NCI-H2227 treated with DMSO at 0.1 percent for 48 hours (cell line): ENCODE measurements around the gene CAPN9.
"Not testable (repeated sequence)": the region's sequence is repeated elsewhere in the genome, so short reads cannot be mapped to it uniquely, and the experiment has no call there.

Experiments used
- DNase-seq: peaks from one replicate; lab custom pipeline; 2025; lab: John Stamatoyannopoulos, UW

Gene CAPN9

DNA sequence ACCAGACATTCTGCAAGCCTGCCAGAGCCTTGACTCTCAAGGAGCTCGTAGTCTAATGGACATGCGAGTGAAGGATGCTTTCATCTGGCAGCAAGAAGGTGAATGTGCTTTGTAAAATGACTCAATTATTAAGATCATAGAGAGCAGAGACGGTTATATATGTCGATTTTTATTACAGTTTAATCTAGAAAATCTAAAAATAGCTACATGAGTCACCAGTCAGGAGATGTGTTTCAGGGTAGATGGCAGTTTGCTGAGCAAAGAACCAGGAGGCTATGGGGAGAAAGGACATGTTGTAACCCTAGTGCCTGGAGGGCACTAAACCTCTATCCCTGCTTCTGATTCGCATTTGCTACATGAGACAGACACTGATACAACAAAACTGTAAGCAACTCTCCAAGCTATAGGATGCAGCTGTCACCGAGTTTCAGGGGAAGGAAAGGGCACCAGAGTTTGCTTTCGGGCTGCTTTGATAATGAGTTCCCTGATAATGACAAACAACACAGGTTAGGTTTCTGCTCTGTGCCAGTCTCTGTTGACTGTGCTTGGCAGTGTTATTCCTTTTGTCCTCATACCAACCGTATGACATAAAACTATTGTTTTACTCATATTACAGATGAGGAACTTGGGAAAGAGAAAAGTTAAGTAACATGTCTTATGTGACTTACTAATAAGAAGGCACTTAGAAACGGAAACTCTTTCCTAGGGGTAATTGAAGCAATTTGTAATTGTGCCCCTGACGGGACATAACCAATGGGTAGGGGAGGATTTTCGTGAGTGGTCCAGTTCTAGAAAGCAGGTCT is 77.9 kb downstream of the CAPN9 start:
- DNase-seq: peak; percentile 9

GRCh38 chr1:230825761-230826160 is 78.6 kb downstream of the CAPN9 start:
- no peak for DNase-seq

DNA sequence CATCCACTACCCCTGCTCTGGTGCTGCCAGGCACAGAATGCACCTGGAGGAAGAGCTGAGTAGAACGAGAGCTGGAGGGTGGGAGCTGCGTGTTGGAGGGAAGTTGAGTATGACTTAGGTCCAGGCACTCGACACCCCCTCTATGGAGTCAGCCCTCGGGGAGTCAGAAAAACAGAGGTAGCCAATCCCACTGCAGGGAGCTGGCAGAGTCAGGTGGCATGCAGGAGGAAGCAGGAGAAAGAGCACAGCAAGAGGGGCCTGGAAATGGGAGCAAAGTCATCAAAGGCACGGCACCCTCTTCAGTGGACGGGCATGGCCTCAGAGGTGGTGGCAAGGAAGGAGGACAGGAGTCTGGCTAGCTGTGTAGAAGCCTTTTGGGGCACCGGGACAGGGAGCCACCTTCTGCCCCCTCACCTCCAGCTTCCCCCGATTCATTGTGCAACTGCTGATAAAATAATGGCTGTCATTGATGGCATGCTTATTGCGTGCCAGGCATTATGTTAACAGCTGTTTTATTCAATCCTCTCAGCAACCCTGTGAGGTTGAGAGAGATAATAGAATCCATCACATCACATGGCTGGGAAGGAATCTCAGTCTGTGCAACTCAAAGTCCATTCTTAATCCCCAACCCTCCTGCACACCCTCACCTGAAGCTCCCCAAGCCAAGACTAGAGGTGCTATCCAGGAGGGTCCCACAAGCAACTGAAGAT is 79.1 kb downstream of the CAPN9 start:
- DNase-seq: no peak

GRCh38 chr1:230827081-230827681 is 80.0 kb downstream of the CAPN9 start:
- no peak for DNase-seq

DNA sequence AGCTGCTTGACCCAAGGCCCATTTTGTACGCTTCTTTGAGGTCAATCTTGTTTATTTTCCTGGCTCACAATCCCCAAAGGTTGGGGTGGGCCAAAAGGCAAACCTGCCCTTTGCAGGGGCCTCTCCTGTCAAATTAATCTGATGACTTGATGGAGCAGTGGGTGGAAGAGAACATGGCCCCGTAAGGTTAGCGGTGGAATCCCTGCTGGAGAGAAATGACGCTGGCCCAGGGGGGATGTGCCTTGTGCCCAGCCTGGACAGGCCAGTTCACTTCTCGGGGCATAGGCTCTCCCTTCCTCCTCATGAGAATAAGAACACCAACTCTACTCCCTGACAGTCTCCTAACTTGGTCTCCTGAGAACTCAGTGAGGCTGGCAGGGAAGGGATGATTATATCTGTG is 80.6 kb downstream of the CAPN9 start:
- no peak for DNase-seq

GRCh38 chr1:230828421-230828820 is 81.2 kb downstream of the CAPN9 start:
- DNase-seq: no peak

DNA sequence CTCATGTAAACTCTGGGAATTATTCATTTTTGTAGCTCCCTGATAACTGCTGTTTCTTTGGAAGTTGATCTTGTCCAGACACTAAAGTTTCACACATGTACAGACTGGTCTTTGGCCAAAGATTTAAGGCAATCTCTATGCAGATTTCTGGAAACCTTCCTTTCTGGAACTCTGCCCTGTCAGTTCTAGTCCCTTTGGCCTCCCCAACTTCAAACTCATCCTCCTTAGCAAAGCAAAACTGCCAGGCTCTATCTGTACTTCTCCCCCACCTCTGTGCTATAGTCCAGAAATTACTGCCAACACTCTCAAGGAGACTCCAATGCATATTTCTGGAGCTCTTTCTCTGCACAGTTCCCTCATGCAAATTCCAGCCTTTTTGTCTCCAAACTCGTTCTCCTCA is 84.6 kb downstream of the CAPN9 start:
- DNase-seq: no peak

GRCh38 chr1:230832476-230832875 is 85.3 kb downstream of the CAPN9 start:
- DNase-seq: no peak

DNA sequence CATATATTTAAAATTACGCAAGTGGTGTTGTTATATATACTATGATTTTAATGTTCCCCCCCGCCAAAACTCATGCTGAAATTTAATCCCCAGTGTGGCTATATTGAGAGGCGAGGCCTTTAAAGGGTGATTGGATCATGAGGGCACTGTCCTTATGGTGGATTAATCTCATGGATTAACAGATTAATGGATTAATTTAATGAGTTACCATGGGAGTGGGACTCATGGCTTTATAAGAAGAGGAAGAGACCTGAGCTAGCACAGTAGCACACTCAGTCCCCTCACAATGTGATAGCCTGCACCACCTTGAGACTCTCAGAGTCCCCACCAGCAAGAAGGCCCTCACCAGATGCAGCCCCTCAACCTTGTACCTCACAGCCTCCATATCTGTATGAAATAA is 86.3 kb downstream of the CAPN9 start:
- no peak for DNase-seq

GRCh38 chr1:230834292-230834691 is 87.1 kb downstream of the CAPN9 start:
- DNase-seq: no peak

DNA sequence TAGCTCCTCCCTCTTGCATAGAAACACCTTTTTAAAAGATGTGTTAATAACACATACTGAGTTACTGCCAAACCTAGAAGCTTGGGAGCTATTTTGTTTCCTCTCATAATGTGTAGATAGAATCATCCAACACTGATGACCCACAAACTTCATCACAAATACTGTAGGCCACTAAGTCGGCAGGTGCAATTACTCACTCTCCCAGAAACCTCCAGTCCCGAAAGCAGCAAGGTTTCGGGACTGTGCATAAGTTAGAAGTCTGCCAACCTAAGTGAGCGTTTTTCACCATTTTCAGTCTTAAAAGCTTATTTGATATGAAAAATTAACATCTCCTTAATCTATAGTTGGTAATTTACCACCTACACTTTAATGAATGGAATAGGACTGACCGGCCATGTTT is 89.2 kb downstream of the CAPN9 start:
- no peak for DNase-seq

- no peak for DNase-seq
These were observed 89.6 kb downstream of the CAPN9 start for GRCh38 chr1:230836793-230837192.

GRCh38 chr1:230839173-230839572 is 92.0 kb downstream of the CAPN9 start:
- DNase-seq: no peak

- no peak for DNase-seq
These were observed 95.6 kb downstream of the CAPN9 start for GRCh38 chr1:230842801-230843200.

GRCh38 chr1:230843503-230844309 is 96.5 kb downstream of the CAPN9 start:
- DNase-seq: no peak

- DNase-seq: no peak
These were observed 97.4 kb downstream of the CAPN9 start for GRCh38 chr1:230844561-230844960.

DNA sequence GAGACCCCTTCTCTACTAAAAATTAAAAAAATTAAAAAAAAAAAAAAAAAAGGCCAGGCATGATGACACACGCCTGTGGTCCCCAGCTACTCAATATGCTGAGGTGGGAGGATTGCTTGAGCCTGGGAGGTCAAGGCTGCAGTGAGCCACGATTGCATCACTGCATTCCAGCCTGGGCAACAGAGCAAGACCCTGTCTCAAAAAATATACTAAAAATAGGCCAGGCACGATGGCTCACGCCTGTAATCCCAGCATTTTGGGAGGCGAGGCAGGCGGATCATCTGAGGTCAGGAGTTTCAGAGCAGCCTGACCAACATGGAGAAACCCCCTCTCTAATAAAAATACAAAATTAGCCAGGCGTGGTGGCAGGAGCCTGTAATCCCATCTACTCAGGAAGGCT is 98.0 kb downstream of the CAPN9 start:
- not testable (repeated sequence) for DNase-seq

DNA sequence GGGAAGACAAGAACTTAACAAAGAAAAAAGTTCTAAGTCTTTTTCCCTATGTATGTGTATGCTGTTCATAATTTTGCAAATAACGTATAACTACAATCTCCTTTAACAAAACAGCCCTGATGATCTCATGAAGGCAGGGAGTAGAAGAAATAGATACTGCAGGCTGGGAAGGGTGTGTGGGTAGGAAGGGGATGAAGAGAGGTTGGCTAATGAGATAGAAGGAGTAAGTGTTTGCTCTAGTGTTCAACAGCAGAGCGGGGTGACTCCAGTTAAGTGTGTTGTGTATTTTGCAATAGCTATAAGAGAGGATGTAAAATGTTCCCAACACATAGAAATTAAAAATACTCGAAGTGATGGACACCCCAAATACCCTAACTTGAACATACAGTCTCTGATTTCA is 101.0 kb downstream of the CAPN9 start:
- DNase-seq: no peak

- no peak for DNase-seq
These were observed 102.5 kb downstream of the CAPN9 start for GRCh38 chr1:230849451-230850224.

GRCh38 chr1:230850547-230850946 is 103.4 kb downstream of the CAPN9 start:
- no peak for DNase-seq

GRCh38 chr1:230851291-230851691 is 104.1 kb downstream of the CAPN9 start:
- no peak for DNase-seq
